ENCODE data around the gene OARD1.

DNA sequence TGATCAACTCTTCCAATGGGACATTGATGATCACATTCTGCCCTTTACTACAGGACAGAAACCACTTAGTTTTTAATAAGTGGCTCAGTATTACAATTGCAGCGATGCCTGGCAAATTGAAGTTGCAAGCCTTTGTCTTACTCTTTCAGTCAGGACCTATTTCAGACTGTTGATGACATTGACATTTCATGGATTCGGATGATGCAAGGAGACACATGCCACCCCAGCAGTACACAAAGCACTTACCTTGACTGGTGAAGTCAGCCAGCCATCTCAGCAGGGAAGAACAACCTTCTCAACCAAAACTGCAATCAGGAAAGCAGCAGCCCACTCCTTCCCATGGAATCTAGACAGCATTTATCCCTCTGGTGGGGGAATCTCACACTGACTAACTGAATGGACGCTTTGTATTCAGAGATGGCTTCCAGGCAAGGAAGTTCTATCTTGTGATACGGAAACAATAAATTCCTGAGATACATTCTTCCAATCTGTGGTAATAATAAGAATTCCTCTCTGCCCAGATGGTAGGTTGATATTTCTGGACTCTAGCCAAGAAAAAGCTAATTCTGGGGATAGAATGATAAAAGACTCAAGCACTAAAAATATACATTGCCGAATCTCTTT, 25.4 kb upstream of the OARD1 start:
- TF ChIP-seq, protein P1, sequence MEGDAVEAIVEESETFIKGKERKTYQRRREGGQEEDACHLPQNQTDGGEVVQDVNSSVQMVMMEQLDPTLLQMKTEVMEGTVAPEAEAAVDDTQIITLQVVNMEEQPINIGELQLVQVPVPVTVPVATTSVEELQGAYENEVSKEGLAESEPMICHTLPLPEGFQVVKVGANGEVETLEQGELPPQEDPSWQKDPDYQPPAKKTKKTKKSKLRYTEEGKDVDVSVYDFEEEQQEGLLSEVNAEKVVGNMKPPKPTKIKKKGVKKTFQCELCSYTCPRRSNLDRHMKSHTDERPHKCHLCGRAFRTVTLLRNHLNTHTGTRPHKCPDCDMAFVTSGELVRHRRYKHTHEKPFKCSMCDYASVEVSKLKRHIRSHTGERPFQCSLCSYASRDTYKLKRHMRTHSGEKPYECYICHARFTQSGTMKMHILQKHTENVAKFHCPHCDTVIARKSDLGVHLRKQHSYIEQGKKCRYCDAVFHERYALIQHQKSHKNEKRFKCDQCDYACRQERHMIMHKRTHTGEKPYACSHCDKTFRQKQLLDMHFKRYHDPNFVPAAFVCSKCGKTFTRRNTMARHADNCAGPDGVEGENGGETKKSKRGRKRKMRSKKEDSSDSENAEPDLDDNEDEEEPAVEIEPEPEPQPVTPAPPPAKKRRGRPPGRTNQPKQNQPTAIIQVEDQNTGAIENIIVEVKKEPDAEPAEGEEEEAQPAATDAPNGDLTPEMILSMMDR (conservative IDR thresholded peaks at IDR 0.05; ENCODE audit: low read depth, low read length): no peak
- no peak for TF ChIP-seq EZH2 (IDR thresholded peaks at IDR 0.05; ENCODE audit: low read length, unreplicated experiment)
- no peak for TF ChIP-seq EZH2phosphoT487 (IDR thresholded peaks at IDR 0.05; ENCODE audit: borderline replicate concordance, low read length)
